K562 (cell line): Measurements from ENCODE around the gene RAE1. TPM values are rescaled to one million over a fixed set of nuclear protein-coding genes. Genes with fewer than 3 reads are reported as not detected.

Experiments used
- ATAC-seq: fragments of 200-7000 bp; cut with Tn5 transposase; 3 replicates; pipeline ENCODE4 v1.9.1; 2020; ENCODE audit warnings: moderate library complexity
- BruUV-seq: library from RNA; stranded (reverse); fragments of 400-500 nt; replicated peaks from 2 replicates; lab custom pipeline; 2021; lab: Mats Ljungman, UMichigan
- CTCF ChIA-PET: fragments of 300-600 bp; formaldehyde crosslinking; extraction: SDS; loops from one replicate; lab custom pipeline; 2021; ENCODE audit warnings: low intra/inter-chr PET ratio; lab: Yijun Ruan, JAX
- POLR2A ChIA-PET: fragments of 300-600, 350-650 bp; sonication (Branson Sonifier 250); formaldehyde crosslinking; extraction: SDS; loops from one replicate; lab custom pipeline; 2021; ENCODE audit warnings: antibody characterized with exemption, inconsistent platforms; lab: Yijun Ruan, JAX
- DNase-seq, 4 experiments: peaks; one replicate each; pipeline versions ENCODE4 v3.0.0 to v3.0.0-alpha.2; 2011 to 2018; ENCODE audit warnings: low spot score in 3 of 4, mixed read lengths in 3 of 4; ENCODE audit errors: extremely low read depth in 1 of 4
- FAIRE-seq: peaks from 2 replicates; lab custom pipeline; 2011; peaks lifted over from hg19 to GRCh38; lab: Jason Lieb, UNC
- H2AFZ ChIP-seq: 2 replicates; pipeline ENCODE4 v1.6.0; 2011; ENCODE audit warnings: low read depth, low read length, control low read depth, inconsistent platforms
- H3K27ac ChIP-seq: fragments of 200-600 bp; 3 replicates; pipeline ENCODE4 v1.8.0; 2011; ENCODE audit warnings: low read depth, mild to moderate bottlenecking, control low read depth, inconsistent platforms, low read length, moderate library complexity, mixed read lengths; ENCODE audit errors: extremely low read depth
- H3K27me3 ChIP-seq, 2 experiments: fragments of 300-600 bp in 1 of 2; 2 replicates in 1 of 2; 3 replicates in 1 of 2; pipeline versions ENCODE4 v1.6.0 to v1.8.0; 2011; ENCODE audit warnings: inconsistent platforms in 2 of 2, low read length in 2 of 2, mild to moderate bottlenecking in 1 of 2, mixed read lengths in 1 of 2, moderate library complexity in 1 of 2; ENCODE audit not compliant: control insufficient read depth in 2 of 2, insufficient read depth in 2 of 2
- H3K36me3 ChIP-seq: fragments of 300-600 bp; 3 replicates; pipeline ENCODE4 v1.8.0; 2011; ENCODE audit warnings: mild to moderate bottlenecking, low read length, inconsistent platforms; ENCODE audit not compliant: control insufficient read depth, insufficient read depth
- H3K4me1 ChIP-seq, 2 experiments: fragments of 200-600 bp in 1 of 2; replicated peaks in 1 of 2; 2 replicates in 1 of 2; 3 replicates in 1 of 2; pipeline versions ENCODE4 v1.5.1 to v1.8.0; 2011; ENCODE audit warnings: inconsistent platforms in 2 of 2, low read length in 2 of 2, mild to moderate bottlenecking in 1 of 2, mixed read lengths in 1 of 2, moderate library complexity in 1 of 2; ENCODE audit not compliant: control insufficient read depth in 2 of 2, insufficient read depth in 2 of 2
- H3K4me2 ChIP-seq: 2 replicates; pipeline ENCODE4 v1.6.1; 2011; ENCODE audit warnings: low read length, control low read depth, inconsistent platforms, mixed read lengths; ENCODE audit not compliant: insufficient read depth
- H3K4me3 ChIP-seq: fragments of 200-600 bp; sonication (generic), shearing (Covaris generic); 2 replicates; pipeline ENCODE4 v1.5.1; 2016; ENCODE audit warnings: control low read depth, inconsistent platforms
- H3K79me2 ChIP-seq: fragments of 200-600 bp; 3 replicates; pipeline ENCODE4 v1.8.0; 2011; ENCODE audit warnings: low read length, inconsistent platforms; ENCODE audit not compliant: control insufficient read depth, insufficient read depth
- H3K9ac ChIP-seq, 2 experiments: 2 replicates each; pipeline versions ENCODE4 v1.6.0 to v1.6.1; 2011; ENCODE audit warnings: low read depth in 2 of 2, low read length in 2 of 2, control low read depth in 1 of 2, inconsistent platforms in 1 of 2, mild to moderate bottlenecking in 1 of 2, mixed read lengths in 1 of 2; ENCODE audit not compliant: insufficient read depth in 1 of 2
- H3K9me1 ChIP-seq: one replicate; pipeline ENCODE4 v1.6.0; 2011; ENCODE audit warnings: inconsistent platforms, mild to moderate bottlenecking, low read length, moderate library complexity; ENCODE audit not compliant: control insufficient read depth, insufficient read depth
- H3K9me3 ChIP-seq: replicated peaks from 2 replicates; pipeline ENCODE4 v1.5.1; 2011; ENCODE audit warnings: low read depth, low read length, inconsistent platforms; ENCODE audit not compliant: control insufficient read depth, insufficient read depth
- H4K20me1 ChIP-seq: replicated peaks from 2 replicates; pipeline ENCODE4 v1.6.1; 2011; ENCODE audit warnings: low read length, inconsistent platforms, mixed read lengths; ENCODE audit not compliant: control insufficient read depth, insufficient read depth
- ADNP ChIP-seq: fragments of 200-800 bp; sonication (Bioruptor generic); IDR thresholded peaks from 2 replicates; pipeline ENCODE4 v1.6.1; 2016; ENCODE audit warnings: missing genetic modification characterization, missing compliant biosample characterization
- BCOR ChIP-seq: fragments of 450-650 bp; IDR thresholded peaks from 2 replicates; pipeline ENCODE4 v1.6.1; 2016
- NFXL1 ChIP-seq: fragments of 450-650 bp; formaldehyde crosslinking; IDR thresholded peaks from 2 replicates; pipeline ENCODE4 v1.4.0; 2021; ENCODE audit warnings: mild to moderate bottlenecking
- TEAD1 ChIP-seq, 2 experiments: fragments of 450-650 bp in 1 of 2; sonication (generic) in 1 of 2; formaldehyde crosslinking; IDR thresholded peaks; 2 replicates each; pipeline versions ENCODE4 v1.4.0 to v1.8.0; 2020 to 2022; ENCODE audit warnings: mild to moderate bottlenecking in 2 of 2, missing genetic modification reagents in 1 of 2
- ZNF507 ChIP-seq: conservative IDR thresholded peaks from 2 replicates; pipeline ENCODE4 v1.6.1; 2017; ENCODE audit warnings: missing genetic modification characterization, missing compliant biosample characterization
- ZNF584 ChIP-seq: fragments of 200-800 bp; sonication (Bioruptor generic); IDR thresholded peaks from 2 replicates; pipeline ENCODE4 v1.6.1; 2016; ENCODE audit warnings: low read depth, mild to moderate bottlenecking, missing genetic modification characterization, missing compliant biosample characterization
- WGBS: fragments of 100-300 bp; shearing (Covaris generic); methylation state at CpG from one replicate; pipeline ENCODE4 v1.1.6; 2016; ENCODE audit warnings: low coverage, mixed read lengths; ENCODE audit not compliant: insufficient coverage; ENCODE audit errors: missing lambda C conversion rate; 5-methylcytosine and 5-hydroxymethylcytosine counted together
- in situ Hi-C: fragments of 300-500 bp; cut with MboI; formaldehyde crosslinking; loops from 4 replicates; pipeline ENCODE4 v1.15.0; 2018; ENCODE audit warnings: inconsistent platforms, mixed read lengths
- intact Hi-C: fragments of 100-400 bp; cut with micrococcal nuclease; formaldehyde crosslinking; loops from 2 replicates; pipeline ENCODE4 v1.14.2; 2022
- polyA plus RNA-seq, 8 experiments: library from polyadenylated mRNA; depleted of rRNA in 4 of 8; stranded (reverse) in 5 of 8; unstranded in 3 of 8; fragments of >200 nt; fragmentation: Nextera tagmentation in 2 of 8; fragmentation: Illumina TruSeq in 1 of 8; extraction: Ambion mirVana in 2 of 8; extraction: Trizol in 1 of 8; gene quantifications; 2 replicates each; pipeline versions ENCODE4 v1.2.1 to v1.2.3, GENCODE V29; 2011 to 2014; ENCODE audit warnings: inconsistent platforms in 1 of 8, missing spikeins in 1 of 8
- total RNA-seq, 7 experiments: library from RNA; depleted of rRNA in 6 of 7; stranded (reverse); fragments of >200 nt in 6 of 7; fragmentation: Illumina TruSeq in 2 of 7; extraction: Trizol in 2 of 7; gene quantifications; 2 replicates each; pipeline versions ENCODE4 v1.2.1 to v1.2.3, GENCODE V29; 2011 to 2021; ENCODE audit warnings: low replicate concordance in 1 of 7
- TF ChIP-seq, protein P1 (sequence below): fragments of 250-450 bp; sonication (Bioruptor Pico); IDR thresholded peaks from 2 replicates; pipeline ENCODE4 v1.8.0; 2022; ENCODE audit warnings: moderate library complexity, mild to moderate bottlenecking, inconsistent platforms
- TF ChIP-seq, protein P2 (sequence below): fragments of 450-650 bp; formaldehyde crosslinking; IDR thresholded peaks from 2 replicates; pipeline ENCODE4 v1.4.0; 2020; ENCODE audit warnings: mild to moderate bottlenecking, mixed read lengths

Gene RAE1
- total and polyA plus RNA-seq, 9 of the 15 experiments (the other 6 are each of a cell fraction or from before 2014, with no cell fraction given) = 33.7 to 248 (median 77.7) TPM

- Histone ChIP-seq H3K27me3 (peaks cover 40 to 49% of the 10 kb centered on the region in 2 experiments; a peak in 4 of 5 replicates), H3K9me1 (no peaks in the 10 kb centered on the region), H4K20me1 (no peaks in the 10 kb centered on the region; the same call in 1 of the 2 replicates), H2AFZ (no peak overlapping the region), H3K4me1 (no peaks in the 10 kb centered on the region), H3K36me3 (no peaks in the 10 kb centered on the region), H3K9ac (no peak overlapping the region), H3K9me3 (no peaks in the 10 kb centered on the region), H3K4me2 (no peak overlapping the region), H3K4me3 (no peak overlapping the region), H3K27ac (no peak overlapping the region), H3K79me2 (no peaks in the 10 kb centered on the region)
- FAIRE-seq (no peak), ATAC-seq (no peak), DNase-seq (no peak)
- no TSS peak for BruUV-seq
- intact Hi-C loops = no loop called here
- CTCF ChIA-PET = no interaction called here
- POLR2A ChIA-PET = no interaction called here
- TF ChIP-seq ADNP (tag) = 0 out of 2 replicates have a peak, but pooled peaks have one; percentile 24
- TF ChIP-seq, protein P1, sequence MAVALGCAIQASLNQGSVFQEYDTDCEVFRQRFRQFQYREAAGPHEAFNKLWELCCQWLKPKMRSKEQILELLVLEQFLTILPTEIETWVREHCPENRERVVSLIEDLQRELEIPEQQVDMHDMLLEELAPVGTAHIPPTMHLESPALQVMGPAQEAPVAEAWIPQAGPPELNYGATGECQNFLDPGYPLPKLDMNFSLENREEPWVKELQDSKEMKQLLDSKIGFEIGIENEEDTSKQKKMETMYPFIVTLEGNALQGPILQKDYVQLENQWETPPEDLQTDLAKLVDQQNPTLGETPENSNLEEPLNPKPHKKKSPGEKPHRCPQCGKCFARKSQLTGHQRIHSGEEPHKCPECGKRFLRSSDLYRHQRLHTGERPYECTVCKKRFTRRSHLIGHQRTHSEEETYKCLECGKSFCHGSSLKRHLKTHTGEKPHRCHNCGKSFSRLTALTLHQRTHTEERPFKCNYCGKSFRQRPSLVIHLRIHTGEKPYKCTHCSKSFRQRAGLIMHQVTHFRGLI (CRISPR knock-in tag) = no peak
- no peak for TF ChIP-seq ZNF507
- TF ChIP-seq BCOR = 0 out of 2 replicates have a peak, but pooled peaks have one; percentile 9
- TF ChIP-seq, protein P2, sequence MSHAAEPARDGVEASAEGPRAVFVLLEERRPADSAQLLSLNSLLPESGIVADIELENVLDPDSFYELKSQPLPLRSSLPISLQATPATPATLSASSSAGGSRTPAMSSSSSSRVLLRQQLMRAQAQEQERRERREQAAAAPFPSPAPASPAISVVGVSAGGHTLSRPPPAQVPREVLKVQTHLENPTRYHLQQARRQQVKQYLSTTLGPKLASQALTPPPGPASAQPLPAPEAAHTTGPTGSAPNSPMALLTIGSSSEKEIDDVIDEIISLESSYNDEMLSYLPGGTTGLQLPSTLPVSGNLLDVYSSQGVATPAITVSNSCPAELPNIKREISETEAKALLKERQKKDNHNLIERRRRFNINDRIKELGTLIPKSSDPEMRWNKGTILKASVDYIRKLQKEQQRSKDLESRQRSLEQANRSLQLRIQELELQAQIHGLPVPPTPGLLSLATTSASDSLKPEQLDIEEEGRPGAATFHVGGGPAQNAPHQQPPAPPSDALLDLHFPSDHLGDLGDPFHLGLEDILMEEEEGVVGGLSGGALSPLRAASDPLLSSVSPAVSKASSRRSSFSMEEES (CRISPR knock-in tag) = no peak
- TF ChIP-seq ZNF584 (CRISPR knock-in tag) = no peak
- TF ChIP-seq NFXL1 = no peak
- no peak for TF ChIP-seq TEAD1 (CRISPR knock-in tag; IDR thresholded peaks at IDR 0.05)
- 0% methylated on average over 4 of the region's 4 CpGs for WGBS
- in situ Hi-C loops = no loop called here
These were observed 31.5 kb upstream of the RAE1 start for GRCh38 chr20:57319584-57319983.
